GM23248 (cell line): ENCODE results near the gene UPK3B. TPM values are rescaled to one million over a fixed set of nuclear protein-coding genes. Genes with fewer than 3 reads are reported as not detected.
"Not testable (repeated sequence)": the region's sequence is repeated elsewhere in the genome, so short reads cannot be mapped to it uniquely, and the experiment has no call there.

Experiments used
- DNase-seq: peaks from one replicate; pipeline ENCODE4 v3.0.0-alpha.2; 2015
- H2AFZ ChIP-seq: fragments of 200-600 bp; sonication (generic); 2 replicates; pipeline ENCODE4 v1.6.1; 2016; ENCODE audit warnings: antibody characterized with exemption
- H3F3A ChIP-seq: fragments of 200-600 bp; sonication (generic); 2 replicates; pipeline ENCODE4 v1.6.1; 2016; ENCODE audit warnings: mild to moderate bottlenecking, antibody characterized with exemption, mixed run types; ENCODE audit not compliant: insufficient read depth
- H3K27ac ChIP-seq: fragments of 200-600 bp; sonication (generic); 2 replicates; pipeline ENCODE4 v1.5.1; 2016; ENCODE audit warnings: mild to moderate bottlenecking
- H3K27me3 ChIP-seq: fragments of 200-600 bp; sonication (generic); replicated peaks from 2 replicates; pipeline ENCODE4 v1.6.1; 2016; ENCODE audit warnings: mild to moderate bottlenecking; ENCODE audit not compliant: insufficient read depth
- H3K36me3 ChIP-seq: fragments of 200-600 bp; sonication (generic); 2 replicates; pipeline ENCODE4 v1.6.1; 2016; ENCODE audit warnings: low read depth, mild to moderate bottlenecking
- H3K4me1 ChIP-seq: fragments of 200-600 bp; sonication (generic); 2 replicates; pipeline ENCODE4 v1.6.1; 2016; ENCODE audit warnings: mild to moderate bottlenecking; ENCODE audit not compliant: insufficient read depth
- H3K4me2 ChIP-seq: fragments of 200-600 bp; sonication (generic); one replicate; pipeline ENCODE4 v1.6.1; 2016; ENCODE audit warnings: mild to moderate bottlenecking; ENCODE audit not compliant: unreplicated experiment
- H3K4me3 ChIP-seq: fragments of 200-600 bp; sonication (generic); 2 replicates; pipeline ENCODE4 v1.5.1; 2016; ENCODE audit warnings: mild to moderate bottlenecking
- H3K79me2 ChIP-seq: fragments of 200-600 bp; sonication (generic); 2 replicates; pipeline ENCODE4 v1.6.1; 2016; ENCODE audit warnings: mild to moderate bottlenecking; ENCODE audit not compliant: insufficient read depth
- H3K9ac ChIP-seq: fragments of 200-600 bp; sonication (generic); 2 replicates; pipeline ENCODE4 v1.6.1; 2016; ENCODE audit warnings: mild to moderate bottlenecking
- H3K9me2 ChIP-seq: fragments of 200-600 bp; sonication (generic); 2 replicates; pipeline ENCODE4 v1.6.1; 2016; ENCODE audit warnings: mixed run types, mild to moderate bottlenecking, moderate library complexity; ENCODE audit not compliant: insufficient read depth
- H3K9me3 ChIP-seq: fragments of 200-600 bp; sonication (generic); one replicate; pipeline ENCODE4 v1.6.1; 2017; ENCODE audit warnings: low read depth
- H4K20me1 ChIP-seq: fragments of 200-600 bp; sonication (generic); 2 replicates; pipeline ENCODE4 v1.6.0; 2016; ENCODE audit not compliant: insufficient read depth
- WGBS, 2 experiments: methylation state at CpG; one replicate each; pipeline ENCODE4 v1.1.6; 2015 to 2017; ENCODE audit warnings: low lambda C conversion rate in 2 of 2, low coverage in 1 of 2; ENCODE audit errors: missing lambda C conversion rate in 2 of 2; 5-methylcytosine and 5-hydroxymethylcytosine counted together
- in situ Hi-C: fragments of 300-500 bp; cut with MboI; formaldehyde crosslinking; loops from 2 replicates; pipeline ENCODE4 v1.15.0; 2020
- polyA plus RNA-seq: library from polyadenylated mRNA; unstranded; fragments of >200 nt; fragmentation: Nextera tagmentation; extraction: Ambion mirVana; gene quantifications from 2 replicates; pipeline ENCODE4 v1.2.1, GENCODE V29; 2016
- total RNA-seq: library from RNA; depleted of rRNA; stranded (reverse); fragments of >200 nt; shearing (Covaris generic); gene quantifications from 2 replicates; pipeline ENCODE4 v1.2.3, GENCODE V29; 2014

The UPK3B gene
- total and polyA plus RNA-seq, 2 experiments from 2014 or later: 0.11 TPM; not detected in 1

GRCh38 chr7:76467743-76468404, 42.5 kb upstream of the UPK3B start:
- H3K27me3 ChIP-seq, H3K9me2 ChIP-seq, in situ Hi-C loops, H3K9ac ChIP-seq, H3K27ac ChIP-seq, H3K4me3 ChIP-seq, H3K9me3 ChIP-seq, H3K4me1 ChIP-seq, H4K20me1 ChIP-seq, H3K4me2 ChIP-seq, H3K36me3 ChIP-seq, H3F3A ChIP-seq, H2AFZ ChIP-seq, DNase-seq: not testable (repeated sequence)
- 78 to 85% methylated on average over 10 to 11 of the region's 14 CpGs for WGBS, 2 experiments
- peaks cover 12% of the 10 kb centered on the region for H3K79me2 ChIP-seq

- H3K36me3 ChIP-seq, H3K4me2 ChIP-seq, H3K27ac ChIP-seq, H3K9me3 ChIP-seq, H4K20me1 ChIP-seq, in situ Hi-C loops, H3K4me1 ChIP-seq, H3K27me3 ChIP-seq, H3K79me2 ChIP-seq, H2AFZ ChIP-seq, H3F3A ChIP-seq, H3K4me3 ChIP-seq, DNase-seq, H3K9me2 ChIP-seq, H3K9ac ChIP-seq: not testable (repeated sequence)
- 81 to 88% methylated on average over 8 to 10 of the region's 10 CpGs for WGBS, 2 experiments
These were observed 38.7 kb upstream of the UPK3B start for GRCh38 chr7:76471556-76472221.

GRCh38 chr7:76473097-76473496, 37.3 kb upstream of the UPK3B start:
- H3K79me2 ChIP-seq, H3K4me3 ChIP-seq, in situ Hi-C loops, H3K9ac ChIP-seq, H3F3A ChIP-seq, DNase-seq, H3K27me3 ChIP-seq, H2AFZ ChIP-seq, H3K27ac ChIP-seq, H3K4me1 ChIP-seq, H3K9me3 ChIP-seq, H3K4me2 ChIP-seq, H3K36me3 ChIP-seq, H3K9me2 ChIP-seq, H4K20me1 ChIP-seq: not testable (repeated sequence)
- 100% methylated on average over 3 to 4 of the region's 6 CpGs for WGBS, 2 experiments

GRCh38 chr7:76476280-76476679, 34.1 kb upstream of the UPK3B start:
- H4K20me1 ChIP-seq, H2AFZ ChIP-seq, H3K4me2 ChIP-seq, H3F3A ChIP-seq, H3K36me3 ChIP-seq, H3K79me2 ChIP-seq, in situ Hi-C loops, H3K4me3 ChIP-seq, H3K27me3 ChIP-seq, H3K9ac ChIP-seq, H3K9me3 ChIP-seq, H3K27ac ChIP-seq, H3K9me2 ChIP-seq, DNase-seq, H3K4me1 ChIP-seq: not testable (repeated sequence)
- 97 to 100% methylated on average over 2 to 7 of the region's 11 CpGs for WGBS, 2 experiments

- H3K9me2 ChIP-seq, in situ Hi-C loops, H3K9me3 ChIP-seq, H3K4me1 ChIP-seq, H3K4me3 ChIP-seq, H3K27me3 ChIP-seq, H3K9ac ChIP-seq, H3K4me2 ChIP-seq, H3K79me2 ChIP-seq, DNase-seq, H4K20me1 ChIP-seq, H3K36me3 ChIP-seq, H3K27ac ChIP-seq, H2AFZ ChIP-seq, H3F3A ChIP-seq: not testable (repeated sequence)
- WGBS, 2 experiments: 97 to 98% methylated on average over 12 to 23 of the region's 24 CpGs
These were observed 33.4 kb upstream of the UPK3B start for GRCh38 chr7:76476742-76477474.

- H3K79me2 ChIP-seq, H3K36me3 ChIP-seq, H4K20me1 ChIP-seq, H3F3A ChIP-seq, H3K4me2 ChIP-seq, in situ Hi-C loops, H3K9ac ChIP-seq, H3K4me3 ChIP-seq, H2AFZ ChIP-seq, H3K4me1 ChIP-seq, DNase-seq, H3K27ac ChIP-seq, H3K27me3 ChIP-seq, H3K9me2 ChIP-seq, H3K9me3 ChIP-seq: not testable (repeated sequence)
- 93 to 97% methylated on average over 6 to 11 of the region's 11 CpGs for WGBS, 2 experiments
These were observed 30.7 kb upstream of the UPK3B start for GRCh38 chr7:76479628-76480027.

GRCh38 chr7:76480403-76481253, 29.7 kb upstream of the UPK3B start:
- H4K20me1 ChIP-seq, H3K9ac ChIP-seq, H3K27ac ChIP-seq, H3K4me2 ChIP-seq, H3K4me3 ChIP-seq, H3F3A ChIP-seq, in situ Hi-C loops, H3K79me2 ChIP-seq, H3K27me3 ChIP-seq, H3K36me3 ChIP-seq, H3K9me3 ChIP-seq, H2AFZ ChIP-seq, H3K4me1 ChIP-seq, H3K9me2 ChIP-seq, DNase-seq: not testable (repeated sequence)
- 93 to 95% methylated on average over 24 to 28 of the region's 29 CpGs for WGBS, 2 experiments
